Measurements from ENCODE around the gene SAMD1.
A peak's percentile ranks its signal among the peaks of the same experiment; 100 is the strongest.

GRCh38 chr19:14113762-14114414 is 23.3 kb upstream of the SAMD1 start:
- TF ChIP-seq CTCF (IDR thresholded peaks at IDR 0.05): peak; percentile 67
- TF ChIP-seq ZFX (IDR thresholded peaks at IDR 0.05; ENCODE audit: borderline replicate concordance): no peak
